Measurements from ENCODE around the gene PCDHA12. TPM values are rescaled to one million over a fixed set of nuclear protein-coding genes. Genes with fewer than 3 reads are reported as not detected.

Gene PCDHA12
- total RNA-seq, 4 donors from 2014 or later = 0.15 to 0.26 TPM; not detected in 2

- H3K27me3 ChIP-seq = peaks cover 0 to 32% (median 0%) of the 10 kb centered on the region in 4 donors
- no peak for DNase-seq
- H3K9me3 ChIP-seq = peaks cover 0 to 46% (median 35%) of the 10 kb centered on the region in 3 donors
- no peaks in the 10 kb centered on the region for H3K4me1 ChIP-seq
- H3K4me3 ChIP-seq = peak within 1 kb of the TSS in 1 of 4 donors; percentile 15
- H3K27ac ChIP-seq = no peak within 1 kb of the TSS
- intact Hi-C loops (cut with DNase I) = no loop called here
- no peak for TF ChIP-seq CTCF (IDR thresholded peaks at IDR 0.05)
- TF ChIP-seq POLR2A (IDR thresholded peaks at IDR 0.05) = no peak
- 24 to 26% methylated on average over 12 to 29 of the region's 35 CpGs for WGBS, 2 donors
- H3K36me3 ChIP-seq = no peaks in the 10 kb centered on the region
Measured at GRCh38 chr5:140881889-140882590, 6.9 kb downstream of the PCDHA12 start, which contains the start of gene PCDHA13. PCDHA13 (plus strand) TSS chr5:140882124; CDS start chr5:140882269, 145 bp downstream.

GRCh38 chr5:140882591-140882899 is 7.4 kb downstream of the PCDHA12 start:
- TF ChIP-seq POLR2A (IDR thresholded peaks at IDR 0.05) = no peak
- TF ChIP-seq CTCF (IDR thresholded peaks at IDR 0.05) = no peak
- Histone ChIP-seq H3K4me1 (no peaks in the 10 kb centered on the region), H3K9me3 (peaks cover 0 to 41% (median 30%) of the 10 kb centered on the region in 3 donors), H3K4me3 (peak overlapping the region in 1 of 4 donors; percentile 15), H3K27ac (no peak overlapping the region), H3K36me3 (no peaks in the 10 kb centered on the region), H3K27me3 (peaks cover 0 to 27% (median 0%) of the 10 kb centered on the region in 4 donors)
- 33 to 50% methylated on average over 10 to 12 of the region's 12 CpGs for WGBS, 2 donors
- intact Hi-C loops (cut with DNase I) = no loop called here
- no peak for DNase-seq

DNA sequence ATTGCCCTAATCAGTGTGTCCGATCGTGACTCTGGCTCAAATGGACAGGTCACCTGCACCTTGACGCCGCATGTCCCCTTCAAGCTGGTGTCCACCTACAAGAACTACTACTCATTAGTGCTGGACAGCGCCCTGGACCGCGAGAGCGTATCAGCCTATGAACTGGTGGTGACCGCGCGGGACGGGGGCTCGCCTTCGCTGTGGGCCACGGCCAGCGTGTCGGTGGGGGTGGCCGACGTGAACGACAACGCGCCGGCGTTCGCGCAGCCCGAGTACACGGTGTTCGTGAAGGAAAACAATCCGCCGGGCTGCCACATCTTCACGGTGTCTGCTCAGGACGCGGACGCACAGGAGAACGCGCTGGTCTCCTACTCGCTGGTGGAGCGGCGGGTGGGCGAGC is 8.3 kb downstream of the PCDHA12 start:
- H3K9me3 ChIP-seq = peaks cover 0 to 33% (median 29%) of the 10 kb centered on the region in 3 donors
- H3K4me3 ChIP-seq = no peak overlapping the region
- 60 to 61% methylated on average over 4 to 11 of the region's 41 CpGs for WGBS, 2 donors
- intact Hi-C loops (cut with DNase I) = no loop called here
- DNase-seq = no peak
- no peak overlapping the region for H3K27ac ChIP-seq
- H3K4me1 ChIP-seq = no peaks in the 10 kb centered on the region
- TF ChIP-seq CTCF (IDR thresholded peaks at IDR 0.05) = no peak
- TF ChIP-seq POLR2A (IDR thresholded peaks at IDR 0.05) = no peak
- H3K27me3 ChIP-seq = peaks cover 0 to 26% (median 0%) of the 10 kb centered on the region in 4 donors
- H3K36me3 ChIP-seq = no peaks in the 10 kb centered on the region

- Histone ChIP-seq H3K27me3 (peaks cover 0 to 26% (median 0%) of the 10 kb centered on the region in 4 donors), H3K4me1 (no peaks in the 10 kb centered on the region), H3K36me3 (no peaks in the 10 kb centered on the region), H3K4me3 (no peak overlapping the region), H3K27ac (no peak overlapping the region), H3K9me3 (peaks cover 0 to 31% (median 29%) of the 10 kb centered on the region in 3 donors)
- WGBS, 2 donors = 51 to 59% methylated on average over 27 to 45 of the region's 79 CpGs
- TF ChIP-seq CTCF (IDR thresholded peaks at IDR 0.05) = no peak
- TF ChIP-seq POLR2A (IDR thresholded peaks at IDR 0.05) = no peak
- no peak for DNase-seq
- intact Hi-C loops (cut with DNase I) = no loop called here
Measured at GRCh38 chr5:140883927-140884697, 9.0 kb downstream of the PCDHA12 start.

DNA sequence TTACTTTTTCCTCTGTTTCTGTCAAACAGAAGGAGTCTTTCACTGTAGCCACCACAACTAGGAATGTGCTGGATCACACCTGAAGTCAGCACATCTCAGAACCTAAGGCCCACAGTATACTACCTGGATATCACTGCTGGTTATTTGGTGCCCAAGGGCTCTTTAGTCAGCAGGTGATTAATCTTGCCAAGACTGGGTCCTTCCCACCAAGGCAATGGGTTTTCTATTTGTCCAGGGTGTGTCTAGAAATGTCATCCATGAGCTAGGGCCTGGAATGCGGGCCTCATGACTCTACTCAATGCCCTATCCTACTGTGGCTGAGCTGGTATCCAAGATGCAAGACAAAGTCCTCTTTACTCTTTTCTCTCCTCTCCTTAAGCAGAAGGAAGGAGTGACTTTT is 41.2 kb downstream of the PCDHA12 start:
- intact Hi-C loops (cut with DNase I) = no loop called here
- no peak for DNase-seq
- H3K4me3 ChIP-seq = no peak overlapping the region
- H3K36me3 ChIP-seq = no peaks in the 10 kb centered on the region
- TF ChIP-seq CTCF (IDR thresholded peaks at IDR 0.05) = no peak
- TF ChIP-seq POLR2A (IDR thresholded peaks at IDR 0.05) = no peak
- H3K27ac ChIP-seq = no peak overlapping the region
- 56 to 100% methylated on average over 1 of the region's 1 CpG for WGBS, 2 donors
- H3K27me3 ChIP-seq = peaks cover 0 to 9% (median 0%) of the 10 kb centered on the region in 4 donors
- H3K4me1 ChIP-seq = no peaks in the 10 kb centered on the region
- no peaks in the 10 kb centered on the region for H3K9me3 ChIP-seq

Data from esophagus squamous epithelium (tissue), 5 donors.